AG09319 (cell line): Measurements from ENCODE around the gene YPEL1.
"Not testable (repeated sequence)": the region's sequence is repeated elsewhere in the genome, so short reads cannot be mapped to it uniquely, and the experiment has no call there.

Experiments
- DNase-seq: peaks from one replicate; pipeline ENCODE4 v3.0.0-alpha.2; 2010; ENCODE audit warnings: low read depth; ENCODE audit errors: extremely low read depth
- TF ChIP-seq, protein P1 (sequence below): IDR thresholded peaks from 2 replicates; pipeline ENCODE4 v1.5.1; 2011; ENCODE audit warnings: low read depth, mild to moderate bottlenecking, inconsistent platforms, low read length, moderate library complexity

YPEL1 gene

DNA sequence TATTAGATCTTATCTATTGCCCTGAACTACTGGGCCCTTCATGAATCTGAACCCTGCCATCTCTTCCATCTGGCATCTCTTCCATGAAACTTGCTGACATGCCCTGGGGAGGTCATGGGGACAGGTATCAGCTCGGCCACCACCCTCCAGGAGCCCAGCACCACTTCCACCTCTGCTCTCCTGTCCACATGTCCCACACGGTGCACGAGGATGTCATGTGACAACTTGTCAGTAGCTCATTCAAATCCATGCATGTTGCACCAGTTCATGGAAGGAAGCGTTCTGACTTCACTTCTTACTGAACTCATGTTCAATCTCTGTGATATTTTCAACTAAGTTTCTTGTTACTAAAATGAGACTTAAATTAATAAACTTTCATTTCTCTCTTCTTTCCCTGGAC lies 16.6 kb downstream of the YPEL1 start:
- DNase-seq, result no peak
- TF ChIP-seq, protein P1, sequence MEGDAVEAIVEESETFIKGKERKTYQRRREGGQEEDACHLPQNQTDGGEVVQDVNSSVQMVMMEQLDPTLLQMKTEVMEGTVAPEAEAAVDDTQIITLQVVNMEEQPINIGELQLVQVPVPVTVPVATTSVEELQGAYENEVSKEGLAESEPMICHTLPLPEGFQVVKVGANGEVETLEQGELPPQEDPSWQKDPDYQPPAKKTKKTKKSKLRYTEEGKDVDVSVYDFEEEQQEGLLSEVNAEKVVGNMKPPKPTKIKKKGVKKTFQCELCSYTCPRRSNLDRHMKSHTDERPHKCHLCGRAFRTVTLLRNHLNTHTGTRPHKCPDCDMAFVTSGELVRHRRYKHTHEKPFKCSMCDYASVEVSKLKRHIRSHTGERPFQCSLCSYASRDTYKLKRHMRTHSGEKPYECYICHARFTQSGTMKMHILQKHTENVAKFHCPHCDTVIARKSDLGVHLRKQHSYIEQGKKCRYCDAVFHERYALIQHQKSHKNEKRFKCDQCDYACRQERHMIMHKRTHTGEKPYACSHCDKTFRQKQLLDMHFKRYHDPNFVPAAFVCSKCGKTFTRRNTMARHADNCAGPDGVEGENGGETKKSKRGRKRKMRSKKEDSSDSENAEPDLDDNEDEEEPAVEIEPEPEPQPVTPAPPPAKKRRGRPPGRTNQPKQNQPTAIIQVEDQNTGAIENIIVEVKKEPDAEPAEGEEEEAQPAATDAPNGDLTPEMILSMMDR, result no peak

DNA sequence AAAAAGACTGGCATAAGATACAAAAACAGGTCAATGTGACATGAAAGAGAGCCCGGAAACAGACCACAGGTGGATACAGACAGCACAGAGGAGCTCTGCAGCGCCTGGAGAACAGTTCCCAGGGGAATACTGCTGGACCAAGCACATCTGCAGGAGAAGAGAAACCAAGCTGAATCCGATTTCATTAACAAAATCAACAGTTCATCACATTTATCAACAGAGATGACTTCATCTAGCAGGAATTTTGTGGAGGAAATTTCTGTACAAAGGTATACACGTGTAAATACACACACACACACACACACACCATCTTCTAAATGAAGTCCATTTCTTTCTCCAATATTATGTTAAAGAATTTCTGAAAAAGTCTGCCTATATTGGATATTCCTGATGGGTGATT lies 17.1 kb downstream of the YPEL1 start:
- TF ChIP-seq, protein P1, result no peak
- DNase-seq, result no peak

- not testable (repeated sequence) for DNase-seq
Measured at GRCh38 chr22:21716395-21717122, 19.0 kb downstream of the YPEL1 start.

DNA sequence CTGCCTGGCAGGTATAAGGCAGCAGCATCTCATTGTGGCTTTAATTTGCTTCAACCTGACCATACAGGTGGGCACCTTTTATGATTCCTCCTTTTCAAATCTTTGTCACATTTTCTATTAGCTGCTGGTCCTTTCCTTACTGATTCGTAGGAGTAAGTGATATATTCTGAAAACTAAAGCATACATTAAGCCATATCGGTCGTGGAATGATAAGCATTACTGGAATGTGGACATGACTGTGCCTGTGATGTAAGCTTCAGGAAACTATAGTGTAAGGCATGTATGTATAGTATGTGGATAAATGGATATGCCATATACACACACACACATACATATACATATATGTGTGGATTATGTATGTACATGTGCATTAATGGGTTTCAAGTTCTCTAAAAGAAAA lies 20.8 kb downstream of the YPEL1 start:
- TF ChIP-seq, protein P1, result no peak
- DNase-seq, result no peak

- TF ChIP-seq, protein P1, result no peak
- DNase-seq, result no peak
Measured at GRCh38 chr22:21714059-21714770, 21.4 kb downstream of the YPEL1 start.

DNA sequence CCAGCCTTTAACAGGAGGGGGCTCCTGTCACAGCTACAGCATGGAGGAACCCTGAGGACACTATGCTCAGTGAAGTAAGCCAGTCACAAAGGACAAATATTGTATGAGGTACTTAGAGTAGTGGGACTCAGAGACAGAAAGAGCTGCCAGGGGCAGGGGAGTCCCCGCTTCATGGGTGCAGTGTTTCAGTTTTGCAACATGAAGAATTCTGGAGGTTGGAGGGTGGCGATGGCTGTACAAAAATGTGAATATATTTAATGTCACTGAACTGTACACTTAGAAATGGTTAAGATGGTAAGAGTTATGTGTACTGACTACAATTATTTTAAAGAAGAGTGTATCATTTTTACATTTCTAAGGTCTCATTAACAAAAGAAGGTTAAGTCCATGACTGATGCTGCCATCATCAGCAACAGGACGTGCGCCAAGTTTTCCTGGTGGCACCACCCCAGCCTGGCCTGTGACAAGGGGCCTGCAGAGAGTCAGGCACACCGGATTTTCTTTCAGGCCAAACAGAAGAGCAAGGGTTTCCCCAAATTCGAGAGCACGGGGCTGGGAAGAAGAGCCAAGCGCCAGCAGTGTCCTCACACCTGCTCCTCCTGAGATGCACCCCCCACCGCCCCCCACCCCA lies 22.1 kb downstream of the YPEL1 start:
- TF ChIP-seq, protein P1, result no peak
- no peak for DNase-seq

GRCh38 chr22:21712751-21713427 lies 22.7 kb downstream of the YPEL1 start:
- peak; percentile 37 for DNase-seq
- TF ChIP-seq, protein P1, result peak; percentile 79
